ENCODE data around the gene ELK4.
"Not testable (repeated sequence)": the region's sequence is repeated elsewhere in the genome, so short reads cannot be mapped to it uniquely, and the experiment has no call there.

Gene ELK4

GRCh38 chr1:205663286-205663936, 31.6 kb upstream of the ELK4 start:
- no peak for DNase-seq

GRCh38 chr1:205662791-205663190, 31.0 kb upstream of the ELK4 start:
- no peak for DNase-seq

- DNase-seq: no peak
These were observed 30.4 kb upstream of the ELK4 start for GRCh38 chr1:205662135-205662738.

- DNase-seq: no peak
These were observed 29.8 kb upstream of the ELK4 start for GRCh38 chr1:205661429-205662134.

- no peak for DNase-seq
These were observed 28.6 kb upstream of the ELK4 start for GRCh38 chr1:205660361-205660760.

- DNase-seq: peak; percentile 48
These were observed 27.3 kb upstream of the ELK4 start for GRCh38 chr1:205658943-205659581.

- DNase-seq: no peak
These were observed 24.4 kb upstream of the ELK4 start for GRCh38 chr1:205656236-205656635.

GRCh38 chr1:205652984-205653383, 21.2 kb upstream of the ELK4 start:
- no peak for DNase-seq

- no peak for DNase-seq
These were observed 18.4 kb upstream of the ELK4 start for GRCh38 chr1:205650241-205650640.

GRCh38 chr1:205645519-205645918, 13.7 kb upstream of the ELK4 start:
- no peak for DNase-seq

- no peak for DNase-seq
These were observed 11.0 kb upstream of the ELK4 start for GRCh38 chr1:205642679-205643307.

GRCh38 chr1:205639567-205639966, 7.8 kb upstream of the ELK4 start:
- DNase-seq: no peak

- no peak for DNase-seq
These were observed 6.2 kb upstream of the ELK4 start for GRCh38 chr1:205637854-205638468.

- no peak for DNase-seq
These were observed 4.9 kb upstream of the ELK4 start for GRCh38 chr1:205636732-205637131.

- DNase-seq: not testable (repeated sequence)
These were observed 4.3 kb upstream of the ELK4 start for GRCh38 chr1:205636138-205636530.

- no peak for DNase-seq
These were observed 1.7 kb upstream of the ELK4 start for GRCh38 chr1:205633421-205633976.

GRCh38 chr1:205632669-205633169, 908 bp upstream of the ELK4 start:
- DNase-seq: no peak

GRCh38 chr1:205631010-205631767, 622 bp downstream of the ELK4 start:
- peak; percentile 80 for DNase-seq

GRCh38 chr1:205630651-205631009, 1.2 kb downstream of the ELK4 start:
- no peak for DNase-seq

- DNase-seq: no peak
These were observed 1.6 kb downstream of the ELK4 start for GRCh38 chr1:205630241-205630640.

- DNase-seq: no peak
These were observed 2.1 kb downstream of the ELK4 start for GRCh38 chr1:205629751-205630150.

GRCh38 chr1:205627956-205628355, 3.9 kb downstream of the ELK4 start:
- DNase-seq: no peak
